ENCODE measurements around the gene AK9. TPM values are rescaled to one million over a fixed set of nuclear protein-coding genes. Genes with fewer than 3 reads are reported as not detected.

AK9 gene
- total RNA-seq, 1 experiment from 2014 or later = 3.5 TPM

- no peak for ATAC-seq
- no TSS peak for BruUV-seq (replicated peaks)
- ChIA-PET CTCF (no interaction called here), RAD21 (ENCODE audit: low non-redundant PET in 1 of 2, low total read pairs in 2 of 2, uncharacterized antibody in 2 of 2, unreplicated experiment in 2 of 2) (no interaction called here), POLR2A (no interaction called here)
- Histone ChIP-seq H3K27me3 (ENCODE audit: insufficient read depth, low read length) (no peaks in the 10 kb centered on the region), H3K79me2 (ENCODE audit: insufficient read depth, low read length) (peaks cover 83% of the 10 kb centered on the region), H2AFZ (ENCODE audit: low read depth, low read length, poor library complexity, severe bottlenecking) (no peak overlapping the region), H3K27ac (ENCODE audit: low read depth, low read length) (no peak overlapping the region), H3K4me1 (ENCODE audit: control insufficient read depth in 1 of 2, insufficient read depth in 2 of 2, low read length in 2 of 2) (peaks cover 4 to 11% of the 10 kb centered on the region in 2 experiments; a peak in 3 of 4 replicates), H3K4me3 (replicated peaks in 1 of 2; ENCODE audit: low read depth in 1 of 2, low read length in 2 of 2) (no peak overlapping the region), H3K9ac (ENCODE audit: low read length) (no peak overlapping the region), H3K9me3 (ENCODE audit: control insufficient read depth in 1 of 2, insufficient read depth in 1 of 2, low read depth in 1 of 2, low read length in 2 of 2) (no peaks in the 10 kb centered on the region), H3K4me2 (ENCODE audit: low read length) (no peak overlapping the region), H4K20me1 (ENCODE audit: insufficient read depth) (no peaks in the 10 kb centered on the region), H3K36me3 (ENCODE audit: control insufficient read depth in 1 of 2, insufficient read depth in 2 of 2, low read length in 2 of 2) (peaks cover 34 to 39% of the 10 kb centered on the region in 2 experiments), H3K9me2 (ENCODE audit: insufficient read depth) (no peaks in the 10 kb centered on the region)
- no peak for TF ChIP-seq POLR2AphosphoS5 (IDR thresholded peaks at IDR 0.05; ENCODE audit: low read depth, low read length)
- TF ChIP-seq EZH2 (IDR thresholded peaks at IDR 0.05) = no peak
- TF ChIP-seq EZH2phosphoT487 (IDR thresholded peaks at IDR 0.05; ENCODE audit: borderline replicate concordance) = no peak
- TF ChIP-seq CTCF (IDR thresholded peaks at IDR 0.05 in 2 of 3, conservative IDR thresholded peaks at IDR 0.05 in 1 of 3; ENCODE audit: borderline replicate concordance in 1 of 3, insufficient read depth in 1 of 3, low read depth in 2 of 3, low read length in 2 of 3) = no peak
- TF ChIP-seq POLR2A (IDR thresholded peaks at IDR 0.05; ENCODE audit: borderline replicate concordance, extremely low read depth, insufficient read depth, insufficient read length) = no peak
- TF ChIP-seq ZBTB33 (IDR thresholded peaks at IDR 0.05; ENCODE audit: extremely low read depth, insufficient replicate concordance, low read length) = no peak
- no peak for TF ChIP-seq REST (IDR thresholded peaks at IDR 0.05; ENCODE audit: low read depth)
- intact Hi-C loops (cut with micrococcal nuclease) = no loop called here
- DNase-seq (ENCODE audit: low read depth, low spot score) = no peak
Observed at GRCh38 chr6:109478841-109479624, 212.0 kb downstream of the AK9 start.
